Measurements from ENCODE around the gene TMEM11. TPM values are rescaled to one million over a fixed set of nuclear protein-coding genes. Genes with fewer than 3 reads are reported as not detected.

TMEM11 gene
- total and polyA plus RNA-seq, 7 donors: 52.9 to 159 (median 78.4) TPM

DNA sequence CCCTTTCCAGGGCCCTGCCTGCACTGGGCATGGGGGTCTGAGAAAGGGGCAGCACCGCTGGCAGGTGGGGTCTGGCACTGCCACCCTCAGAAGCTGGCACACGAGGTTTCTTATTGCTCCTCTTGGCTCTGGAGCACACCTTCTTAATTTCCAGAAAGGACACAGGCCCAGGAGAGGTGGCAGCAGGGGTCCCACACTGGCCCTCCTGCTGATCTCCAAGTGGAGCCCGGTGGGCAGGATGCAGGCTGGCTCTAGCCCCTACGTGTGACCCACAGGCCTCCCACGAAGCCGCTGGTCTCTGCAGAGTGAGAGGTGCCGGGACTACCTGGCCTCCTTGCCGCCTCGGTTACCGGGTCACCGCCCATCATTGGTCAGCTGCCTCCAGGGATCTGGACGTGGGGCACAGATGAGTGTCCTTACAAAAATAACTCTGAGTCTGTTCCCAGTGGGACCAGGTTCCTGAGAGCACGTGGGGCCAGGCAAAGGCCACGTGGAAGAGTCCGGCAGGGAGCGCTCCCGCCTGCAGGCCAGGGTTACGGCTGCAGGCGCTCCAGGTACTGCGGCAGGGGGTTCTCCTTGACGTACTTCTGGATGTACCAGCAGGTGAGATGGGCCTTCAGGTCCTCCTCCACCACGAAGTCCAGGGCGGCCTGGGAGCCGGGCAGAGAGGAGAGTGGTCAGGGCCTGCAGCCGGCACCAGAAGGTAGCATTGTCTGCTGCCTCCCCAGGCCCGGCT, 29.0 kb upstream of the TMEM11 start:
- H3K27me3 ChIP-seq (ENCODE audit: insufficient read depth in 3 of 3, low read length in 2 of 3): no peaks in the 10 kb centered on the region
- H3K4me1 ChIP-seq: peaks cover 73% of the 10 kb centered on the region
- H3K9me3 ChIP-seq: no peaks in the 10 kb centered on the region
- peaks cover 0 to 20% of the 10 kb centered on the region in 2 donors for H3K36me3 ChIP-seq (ENCODE audit: insufficient read depth in 1 of 2, low read depth in 1 of 2)
- TF ChIP-seq, protein P1, sequence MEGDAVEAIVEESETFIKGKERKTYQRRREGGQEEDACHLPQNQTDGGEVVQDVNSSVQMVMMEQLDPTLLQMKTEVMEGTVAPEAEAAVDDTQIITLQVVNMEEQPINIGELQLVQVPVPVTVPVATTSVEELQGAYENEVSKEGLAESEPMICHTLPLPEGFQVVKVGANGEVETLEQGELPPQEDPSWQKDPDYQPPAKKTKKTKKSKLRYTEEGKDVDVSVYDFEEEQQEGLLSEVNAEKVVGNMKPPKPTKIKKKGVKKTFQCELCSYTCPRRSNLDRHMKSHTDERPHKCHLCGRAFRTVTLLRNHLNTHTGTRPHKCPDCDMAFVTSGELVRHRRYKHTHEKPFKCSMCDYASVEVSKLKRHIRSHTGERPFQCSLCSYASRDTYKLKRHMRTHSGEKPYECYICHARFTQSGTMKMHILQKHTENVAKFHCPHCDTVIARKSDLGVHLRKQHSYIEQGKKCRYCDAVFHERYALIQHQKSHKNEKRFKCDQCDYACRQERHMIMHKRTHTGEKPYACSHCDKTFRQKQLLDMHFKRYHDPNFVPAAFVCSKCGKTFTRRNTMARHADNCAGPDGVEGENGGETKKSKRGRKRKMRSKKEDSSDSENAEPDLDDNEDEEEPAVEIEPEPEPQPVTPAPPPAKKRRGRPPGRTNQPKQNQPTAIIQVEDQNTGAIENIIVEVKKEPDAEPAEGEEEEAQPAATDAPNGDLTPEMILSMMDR (IDR thresholded peaks at IDR 0.05): peak; percentile 9
- peak overlapping the region; percentile 94 for H3K27ac ChIP-seq
- WGBS, 3 donors: 37 to 46% (median 42%) methylated on average over 23 to 26 of the region's 26 CpGs
- DNase-seq: peak; percentile 77 to 91
- H3K4me3 ChIP-seq: peak overlapping the region; percentile 34
- intact Hi-C loops (cut with DNase I): loop anchor here in 1 of 2 donors (2.0 kb wide), 1 partner anchor 26 kb away; no protein-coding TSS in a partner anchor
- peak; percentile 78 to 84 (median 80) for ATAC-seq

DNA sequence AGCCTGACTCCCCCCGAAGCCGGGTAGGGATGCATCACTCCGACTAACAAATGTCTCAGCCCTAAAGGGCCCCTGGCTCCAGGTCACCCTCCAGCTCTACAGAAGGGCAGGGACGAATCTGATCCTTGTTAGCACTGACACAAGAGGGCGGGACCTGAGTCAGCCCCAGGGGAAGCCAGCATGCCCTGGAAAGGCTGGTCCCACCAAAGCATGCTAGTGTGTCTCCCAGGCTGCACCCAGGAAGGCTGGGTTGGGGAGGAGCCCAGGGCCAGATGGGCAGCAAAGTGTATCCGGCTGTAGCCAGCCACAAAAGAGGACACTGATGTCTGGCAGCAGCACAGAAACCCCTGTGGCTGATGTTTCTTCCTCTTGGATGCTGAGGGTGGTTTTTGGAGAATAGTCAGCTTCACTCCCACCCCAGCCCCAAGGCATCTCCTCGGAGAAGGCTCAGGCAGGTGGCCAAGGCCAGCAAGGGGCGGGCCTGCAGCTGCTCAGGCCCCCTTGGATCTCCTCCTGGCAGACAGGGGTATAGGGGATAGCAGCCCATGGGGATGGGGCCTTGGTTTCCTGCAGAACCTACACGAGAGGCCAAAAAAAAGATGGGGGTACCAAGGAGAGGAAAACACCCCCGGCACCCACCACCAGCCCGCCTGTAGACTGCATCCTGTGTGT, 28.2 kb upstream of the TMEM11 start:
- H3K4me1 ChIP-seq: peaks cover 65% of the 10 kb centered on the region
- H3K36me3 ChIP-seq (ENCODE audit: insufficient read depth in 1 of 2, low read depth in 1 of 2): peaks cover 0 to 20% of the 10 kb centered on the region in 2 donors
- WGBS, 3 donors: 38 to 52% (median 42%) methylated on average over 11 of the region's 11 CpGs
- H3K27ac ChIP-seq: peak overlapping the region; percentile 94
- peak overlapping the region; percentile 34 for H3K4me3 ChIP-seq
- ATAC-seq: peak; percentile 10 to 51 (median 26)
- intact Hi-C loops (cut with DNase I): loop anchor here in 1 of 2 donors (2.0 kb wide), 1 partner anchor 25 kb away; no protein-coding TSS in a partner anchor
- TF ChIP-seq, protein P1 (IDR thresholded peaks at IDR 0.05): no peak
- H3K27me3 ChIP-seq (ENCODE audit: insufficient read depth in 3 of 3, low read length in 2 of 3): no peaks in the 10 kb centered on the region
- no peaks in the 10 kb centered on the region for H3K9me3 ChIP-seq
- DNase-seq: peak in 1 of 2 donors; percentile 75

DNA sequence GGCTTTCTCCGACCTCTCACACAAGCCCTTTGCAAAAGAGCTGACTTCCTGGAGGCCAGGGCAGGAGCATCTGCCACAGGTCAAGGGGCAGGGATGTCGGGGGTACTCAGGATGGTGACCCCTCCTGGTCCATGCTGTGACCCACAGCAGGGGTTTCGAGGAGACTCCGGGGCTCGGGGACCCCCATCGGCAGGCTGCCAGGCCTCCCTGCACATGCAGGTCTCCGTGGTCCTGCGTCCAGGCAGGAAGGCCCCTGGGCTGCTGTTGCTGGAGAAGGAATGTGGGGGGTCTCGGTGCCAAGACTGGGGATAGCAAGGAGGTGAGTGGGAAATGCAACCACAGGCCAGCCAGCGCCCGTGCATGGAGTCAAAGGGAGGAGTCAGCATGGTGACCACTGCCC, 27.6 kb upstream of the TMEM11 start:
- WGBS, 3 donors: 68 to 77% (median 68%) methylated on average over 11 of the region's 11 CpGs
- no peak for ATAC-seq
- Histone ChIP-seq H3K4me1 (peaks cover 59% of the 10 kb centered on the region), H3K27me3 (ENCODE audit: insufficient read depth in 3 of 3, low read length in 2 of 3) (no peaks in the 10 kb centered on the region), H3K27ac (peak overlapping the region; percentile 94), H3K9me3 (no peaks in the 10 kb centered on the region), H3K4me3 (no peak overlapping the region), H3K36me3 (ENCODE audit: insufficient read depth in 1 of 2, low read depth in 1 of 2) (peaks cover 0 to 20% of the 10 kb centered on the region in 2 donors)
- DNase-seq: peak in 1 of 2 donors; percentile 57
- intact Hi-C loops (cut with DNase I): no loop called here
- TF ChIP-seq, protein P1 (IDR thresholded peaks at IDR 0.05): no peak

DNA sequence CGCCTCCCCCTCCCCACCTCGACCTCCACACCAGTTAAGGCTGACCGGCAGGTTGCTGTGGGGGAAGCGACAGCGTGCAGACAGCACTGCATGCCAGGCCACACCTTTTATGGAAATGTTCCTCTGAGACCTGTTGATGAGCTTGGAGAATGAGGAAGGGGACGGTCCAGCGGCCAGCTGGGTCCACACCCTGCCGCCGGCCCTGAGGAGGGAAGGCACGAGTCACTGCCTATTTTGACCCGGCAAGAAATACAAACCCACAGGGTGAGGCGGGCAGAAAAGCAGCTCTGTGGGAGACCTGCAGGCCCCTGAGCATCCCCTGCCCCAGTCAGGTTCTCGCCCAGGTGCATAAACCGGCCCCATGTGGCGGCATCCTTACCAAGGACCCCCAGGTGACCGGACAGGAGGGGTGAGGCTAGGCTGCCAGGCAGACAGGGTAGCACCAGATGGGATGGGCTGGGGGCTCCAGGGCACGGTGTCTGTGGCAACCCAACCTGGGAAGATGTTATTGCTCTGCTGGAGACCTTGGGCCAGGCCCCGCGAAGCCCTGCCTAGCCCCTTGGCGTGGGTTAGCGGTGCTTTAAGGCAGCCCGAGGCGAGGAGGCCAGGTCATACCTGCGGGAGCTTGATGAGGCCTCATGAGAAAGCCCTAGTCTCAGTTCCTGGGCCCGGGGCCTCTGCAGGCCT, 26.6 kb upstream of the TMEM11 start:
- Histone ChIP-seq H3K9me3 (no peaks in the 10 kb centered on the region), H3K4me1 (peaks cover 53% of the 10 kb centered on the region), H3K27me3 (ENCODE audit: insufficient read depth in 3 of 3, low read length in 2 of 3) (no peaks in the 10 kb centered on the region), H3K27ac (peak overlapping the region; percentile 94), H3K4me3 (no peak overlapping the region), H3K36me3 (ENCODE audit: insufficient read depth in 1 of 2, low read depth in 1 of 2) (peaks cover 0 to 20% of the 10 kb centered on the region in 2 donors)
- intact Hi-C loops (cut with DNase I): no loop called here
- ATAC-seq (no peak), DNase-seq (no peak)
- TF ChIP-seq, protein P1 (IDR thresholded peaks at IDR 0.05): no peak
- 63 to 77% (median 69%) methylated on average over 25 of the region's 25 CpGs for WGBS, 3 donors
